ENCODE measurements around the gene MYBBP1A.
A peak's percentile ranks its signal among the peaks of the same experiment; 100 is the strongest.

Gene MYBBP1A

DNA sequence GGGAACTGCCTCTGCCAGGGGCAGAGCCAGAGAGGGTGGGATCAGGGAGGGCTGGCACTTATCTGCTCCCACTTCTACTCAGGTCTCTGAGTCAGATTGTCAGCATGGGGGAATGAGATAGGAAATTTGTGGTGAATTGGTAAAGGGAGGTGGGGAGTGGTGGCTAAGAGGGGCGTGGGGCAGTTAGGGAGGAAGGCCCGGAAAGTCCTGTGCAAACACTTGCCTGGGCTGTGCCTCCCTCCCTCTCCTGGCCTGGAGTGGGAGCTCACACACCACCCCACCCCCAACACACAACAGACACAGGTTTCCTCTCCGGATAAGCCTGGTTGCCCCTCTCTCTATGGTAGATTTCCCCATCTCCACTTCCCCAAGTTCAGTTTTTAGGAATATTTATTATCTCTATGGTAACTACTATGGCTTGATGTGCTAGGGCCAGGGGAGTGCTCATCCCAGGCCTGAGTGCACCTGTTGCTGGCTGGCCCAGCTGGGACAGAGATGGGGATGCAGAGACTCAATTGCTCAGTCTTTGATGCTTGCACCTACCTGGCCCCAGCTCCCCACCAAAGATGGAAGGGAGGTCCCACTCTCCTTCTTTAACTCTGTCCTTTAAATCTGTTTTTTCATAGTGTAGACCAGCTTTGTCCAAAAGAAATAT lies 53.8 kb downstream of the MYBBP1A start:
- no peak for TF ChIP-seq NFIC (IDR thresholded peaks at IDR 0.05)
- no peak for TF ChIP-seq CREB1 (IDR thresholded peaks at IDR 0.05; ENCODE audit: low read depth)
- TF ChIP-seq TCF12 (IDR thresholded peaks at IDR 0.05; ENCODE audit: low read depth), result no peak
- TF ChIP-seq RAD21 (IDR thresholded peaks at IDR 0.05; ENCODE audit: low read depth), result no peak
- TF ChIP-seq TAF1 (IDR thresholded peaks at IDR 0.05; ENCODE audit: low read depth), result no peak
- no peak for TF ChIP-seq MAX (IDR thresholded peaks at IDR 0.05)
- no peak for TF ChIP-seq USF1 (IDR thresholded peaks at IDR 0.05)

DNA sequence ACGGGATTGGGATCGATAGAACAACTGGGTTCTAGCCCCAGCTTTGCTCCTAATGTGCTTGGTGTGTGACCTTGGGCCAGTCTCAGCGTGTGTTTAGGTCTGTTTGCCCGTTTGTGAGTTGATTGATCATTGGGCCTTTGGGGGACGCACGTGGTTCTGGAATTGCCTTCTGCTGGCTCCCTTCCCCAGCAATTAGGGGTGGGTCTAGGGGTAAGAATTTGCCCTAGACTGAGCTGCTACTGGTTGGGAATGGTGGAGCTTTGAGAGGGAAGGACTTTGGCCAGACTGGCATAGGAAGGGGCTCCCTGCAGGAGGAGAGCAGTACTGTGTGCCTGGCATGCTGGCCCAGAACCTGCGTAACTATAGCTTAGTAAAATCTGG lies 55.0 kb downstream of the MYBBP1A start:
- no peak for TF ChIP-seq CEBPB (IDR thresholded peaks at IDR 0.05)
- no peak for TF ChIP-seq TAF1 (IDR thresholded peaks at IDR 0.05; ENCODE audit: low read depth)
- TF ChIP-seq TEAD4 (IDR thresholded peaks at IDR 0.05), result no peak
- no peak for TF ChIP-seq MAX (IDR thresholded peaks at IDR 0.05)
- no peak for TF ChIP-seq REST (IDR thresholded peaks at IDR 0.05; ENCODE audit: low read depth)
- TF ChIP-seq FOXM1 (IDR thresholded peaks at IDR 0.05; ENCODE audit: borderline replicate concordance, low read depth), result no peak
- TF ChIP-seq TCF12 (IDR thresholded peaks at IDR 0.05; ENCODE audit: low read depth), result no peak
- TF ChIP-seq ZBTB7A (IDR thresholded peaks at IDR 0.05; ENCODE audit: low read depth), result no peak
- no peak for TF ChIP-seq USF1 (IDR thresholded peaks at IDR 0.05)
- no peak for TF ChIP-seq RAD21 (IDR thresholded peaks at IDR 0.05; ENCODE audit: low read depth)
- no peak for TF ChIP-seq EP300 (IDR thresholded peaks at IDR 0.05; ENCODE audit: borderline replicate concordance)
- TF ChIP-seq YY1 (IDR thresholded peaks at IDR 0.05; ENCODE audit: low read depth), result no peak
- no peak for TF ChIP-seq CREB1 (IDR thresholded peaks at IDR 0.05; ENCODE audit: low read depth)

- TF ChIP-seq ZBTB7A (IDR thresholded peaks at IDR 0.05; ENCODE audit: low read depth) (peak; percentile 42; the same call in 1 of the 2 replicates), FOXM1 (IDR thresholded peaks at IDR 0.05; ENCODE audit: borderline replicate concordance, low read depth) (no peak)
These were observed 55.6 kb downstream of the MYBBP1A start for GRCh38 chr17:4499431-4500190.

DNA sequence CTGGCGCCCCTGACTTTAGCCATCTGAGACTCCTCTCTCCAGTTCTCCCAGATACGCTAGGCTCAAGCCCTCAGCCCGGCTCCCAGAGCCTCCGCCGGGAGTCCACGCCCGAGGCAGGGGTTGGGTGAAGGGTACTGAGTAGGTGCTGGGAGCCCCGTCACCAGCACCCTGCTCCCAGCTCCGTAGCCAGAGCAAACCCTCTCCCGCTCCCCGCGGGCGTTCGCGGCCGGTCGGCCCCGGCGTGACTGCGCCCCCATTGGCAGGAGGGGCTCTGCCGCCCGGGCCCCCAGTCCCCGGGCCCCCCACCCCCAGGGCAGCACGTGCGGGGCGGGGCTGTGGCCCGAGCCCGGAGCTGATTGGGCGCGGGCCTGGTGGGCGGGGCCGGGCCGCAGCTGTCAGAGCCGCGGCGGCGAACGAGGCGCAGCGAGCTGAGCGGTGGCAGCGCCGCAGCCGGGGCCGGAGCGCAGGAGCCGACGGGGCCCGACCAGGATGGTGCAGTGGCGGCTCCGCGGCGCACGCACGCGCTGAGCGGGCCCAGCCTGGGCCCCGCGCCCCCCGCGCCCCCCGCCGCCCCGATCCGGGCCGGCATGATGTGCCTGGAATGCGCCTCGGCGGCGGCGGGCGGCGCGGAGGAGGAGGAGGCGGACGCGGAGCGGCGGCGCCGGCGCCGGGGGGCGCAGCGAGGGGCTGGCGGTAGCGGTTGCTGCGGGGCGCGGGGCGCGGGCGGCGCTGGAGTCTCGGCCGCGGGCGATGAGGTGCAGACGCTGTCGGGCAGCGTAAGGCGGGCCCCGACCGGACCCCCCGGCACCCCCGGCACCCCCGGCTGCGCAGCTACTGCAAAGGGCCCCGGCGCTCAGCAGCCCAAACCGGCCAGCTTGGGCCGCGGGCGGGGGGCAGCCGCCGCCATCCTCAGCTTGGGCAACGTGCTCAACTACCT lies 56.5 kb downstream of the MYBBP1A start, which contains the start of gene SPNS2:
Gene SPNS2 (plus strand): TSS at position 421 of the 937 bp plus-strand sequence. CDS start 167 bp downstream, at position 588.
- peak; percentile 52 for TF ChIP-seq USF1 (IDR thresholded peaks at IDR 0.05)
- no peak for TF ChIP-seq FOXM1 (IDR thresholded peaks at IDR 0.05; ENCODE audit: borderline replicate concordance, low read depth)

DNA sequence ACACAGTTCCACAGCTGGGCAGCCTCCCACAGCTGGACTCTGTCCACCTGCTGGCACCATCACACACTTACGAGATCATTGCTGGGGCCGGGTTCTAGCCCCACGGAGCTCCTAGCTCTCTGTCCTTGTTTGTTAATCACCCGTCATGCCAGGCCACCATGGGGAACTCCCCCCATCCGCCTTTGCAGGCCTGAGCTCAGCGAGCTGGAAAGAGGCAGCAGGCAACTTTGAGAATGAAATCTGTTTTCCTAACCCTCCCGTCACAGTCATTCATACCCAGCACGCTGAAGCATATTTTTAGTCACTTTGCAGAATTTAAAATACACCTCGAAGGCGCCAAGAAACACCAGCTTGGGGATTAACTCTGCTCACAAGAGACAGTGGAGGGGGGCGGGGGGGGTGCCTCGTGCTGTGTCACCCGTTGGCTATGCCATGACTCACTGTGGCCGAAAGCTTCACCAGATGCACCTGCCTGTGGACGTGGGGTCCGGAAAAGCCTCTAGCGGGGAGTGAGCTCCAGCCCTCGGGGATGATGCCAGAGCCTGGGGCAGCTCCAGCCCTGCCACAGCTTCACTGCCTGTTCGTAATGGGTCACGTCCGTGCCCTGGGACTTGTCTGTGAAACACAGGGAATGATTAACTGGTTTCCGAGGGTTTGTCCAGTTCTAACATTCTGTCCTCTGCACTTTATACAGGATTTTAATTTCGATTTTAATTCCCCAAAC lies 57.9 kb downstream of the MYBBP1A start:
- TF ChIP-seq MAX (IDR thresholded peaks at IDR 0.05) (peak; percentile 31; the same call in 1 of the 2 replicates), FOXM1 (IDR thresholded peaks at IDR 0.05; ENCODE audit: borderline replicate concordance, low read depth) (no peak), TCF12 (IDR thresholded peaks at IDR 0.05; ENCODE audit: low read depth) (peak; percentile 75), CREB1 (IDR thresholded peaks at IDR 0.05; ENCODE audit: low read depth) (no peak)

Data from Ishikawa (cell line).